Measurements from ENCODE around the gene AFF3. TPM values are rescaled to one million over a fixed set of nuclear protein-coding genes. Genes with fewer than 3 reads are reported as not detected.

Gene AFF3
- polyA plus RNA-seq, 1 donor (not counting 4 experiments of a cell fraction or from before 2014, with no cell fraction given): not detected

DNA sequence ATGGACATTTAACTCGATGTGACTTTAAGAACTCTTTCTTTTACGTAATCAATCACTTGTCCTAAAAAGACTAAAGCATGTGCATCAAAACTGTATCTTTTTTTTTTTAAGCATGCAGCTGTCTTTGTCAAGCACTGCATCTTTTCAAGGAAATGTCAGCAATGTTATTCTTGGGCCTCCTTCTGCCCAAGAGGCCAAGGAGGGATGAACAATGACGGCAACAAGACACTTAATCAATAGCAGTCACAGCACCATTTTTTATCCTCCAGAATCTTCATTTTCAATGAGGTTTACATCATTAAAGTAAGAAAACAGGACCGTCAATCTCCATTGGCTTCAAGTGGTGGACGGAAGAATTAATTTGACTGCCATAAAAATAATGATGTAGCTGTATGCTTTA lies 253.8 kb downstream of the AFF3 start:
- Histone ChIP-seq H4K20me1 (ENCODE audit: control insufficient read depth, extremely low read depth, insufficient read depth, low read length) (no peaks in the 10 kb centered on the region), H3K27me3 (ENCODE audit: control insufficient read depth, extremely low read depth, insufficient read depth, low read length) (no peaks in the 10 kb centered on the region), H3K4me3 (ENCODE audit: control insufficient read depth in 2 of 3, extremely low read depth in 1 of 3, insufficient read depth in 2 of 3, low read depth in 1 of 3, low read length in 3 of 3) (no peak overlapping the region), H3K9me1 (ENCODE audit: control insufficient read depth, extremely low read depth, insufficient read depth, low read length) (no peaks in the 10 kb centered on the region), H3K27ac (ENCODE audit: control insufficient read depth, insufficient read depth, low read length) (no peak overlapping the region), H3K4me1 (ENCODE audit: control insufficient read depth, extremely low read depth, insufficient read depth, low read length) (no peaks in the 10 kb centered on the region), H3K36me3 (ENCODE audit: control insufficient read depth in 2 of 2, extremely low read depth in 1 of 2, insufficient read depth in 2 of 2, low read length in 2 of 2) (no peaks in the 10 kb centered on the region), H2AFZ (ENCODE audit: control insufficient read depth, low read length) (no peak overlapping the region), H3K79me2 (ENCODE audit: control insufficient read depth, insufficient read depth, low read length) (no peaks in the 10 kb centered on the region), H3K9ac (ENCODE audit: control insufficient read depth, extremely low read depth, insufficient read depth, low read length) (no peak overlapping the region), H3K9me3 (ENCODE audit: control insufficient read depth, low read depth, low read length) (no peaks in the 10 kb centered on the region), H3K4me2 (ENCODE audit: control insufficient read depth, extremely low read depth, insufficient read depth, low read depth, low read length) (no peak overlapping the region)
- DNase-seq (ENCODE audit: low read depth, low spot score) (no peak), FAIRE-seq (no peak)
- TF ChIP-seq EZH2 (IDR thresholded peaks at IDR 0.05; ENCODE audit: low read length): no peak
- TF ChIP-seq, protein P1, sequence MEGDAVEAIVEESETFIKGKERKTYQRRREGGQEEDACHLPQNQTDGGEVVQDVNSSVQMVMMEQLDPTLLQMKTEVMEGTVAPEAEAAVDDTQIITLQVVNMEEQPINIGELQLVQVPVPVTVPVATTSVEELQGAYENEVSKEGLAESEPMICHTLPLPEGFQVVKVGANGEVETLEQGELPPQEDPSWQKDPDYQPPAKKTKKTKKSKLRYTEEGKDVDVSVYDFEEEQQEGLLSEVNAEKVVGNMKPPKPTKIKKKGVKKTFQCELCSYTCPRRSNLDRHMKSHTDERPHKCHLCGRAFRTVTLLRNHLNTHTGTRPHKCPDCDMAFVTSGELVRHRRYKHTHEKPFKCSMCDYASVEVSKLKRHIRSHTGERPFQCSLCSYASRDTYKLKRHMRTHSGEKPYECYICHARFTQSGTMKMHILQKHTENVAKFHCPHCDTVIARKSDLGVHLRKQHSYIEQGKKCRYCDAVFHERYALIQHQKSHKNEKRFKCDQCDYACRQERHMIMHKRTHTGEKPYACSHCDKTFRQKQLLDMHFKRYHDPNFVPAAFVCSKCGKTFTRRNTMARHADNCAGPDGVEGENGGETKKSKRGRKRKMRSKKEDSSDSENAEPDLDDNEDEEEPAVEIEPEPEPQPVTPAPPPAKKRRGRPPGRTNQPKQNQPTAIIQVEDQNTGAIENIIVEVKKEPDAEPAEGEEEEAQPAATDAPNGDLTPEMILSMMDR (optimal IDR thresholded peaks at IDR 0.05 in 1 of 3, IDR thresholded peaks at IDR 0.05 in 1 of 3, conservative IDR thresholded peaks at IDR 0.05 in 1 of 3; ENCODE audit: extremely low read depth in 1 of 3, insufficient read depth in 2 of 3, low read length in 3 of 3): no peak
- dilution Hi-C loops (cut with MboI; ENCODE audit: extremely low pct_ligation_motif_present, low sequenced_read_pairs): no loop called here

DNA sequence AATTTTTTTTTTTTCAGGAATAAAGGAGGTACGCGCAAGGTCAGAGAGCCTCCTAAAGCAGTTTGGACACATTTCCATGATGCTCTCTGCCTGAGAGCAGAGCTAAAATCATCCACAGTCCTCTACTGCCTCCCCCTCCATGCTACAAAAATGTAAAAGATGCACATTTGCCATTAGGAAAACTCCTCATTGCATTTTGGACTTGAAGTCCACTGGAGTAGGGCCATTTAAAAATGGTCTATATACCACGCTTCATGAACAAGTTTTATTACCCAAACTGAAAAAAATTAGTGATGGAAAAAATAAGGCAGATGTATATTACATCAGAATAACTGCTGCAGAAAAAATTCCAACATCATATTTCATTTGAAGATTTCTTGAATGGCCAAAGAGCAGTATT lies 256.0 kb downstream of the AFF3 start:
- Histone ChIP-seq H3K4me2 (ENCODE audit: control insufficient read depth, extremely low read depth, insufficient read depth, low read depth, low read length) (no peak overlapping the region), H4K20me1 (ENCODE audit: control insufficient read depth, extremely low read depth, insufficient read depth, low read length) (no peaks in the 10 kb centered on the region), H3K27me3 (ENCODE audit: control insufficient read depth, extremely low read depth, insufficient read depth, low read length) (no peaks in the 10 kb centered on the region), H3K36me3 (ENCODE audit: control insufficient read depth in 2 of 2, extremely low read depth in 1 of 2, insufficient read depth in 2 of 2, low read length in 2 of 2) (no peaks in the 10 kb centered on the region), H3K9me3 (ENCODE audit: control insufficient read depth, low read depth, low read length) (no peaks in the 10 kb centered on the region), H3K27ac (ENCODE audit: control insufficient read depth, insufficient read depth, low read length) (no peak overlapping the region), H3K9me1 (ENCODE audit: control insufficient read depth, extremely low read depth, insufficient read depth, low read length) (no peaks in the 10 kb centered on the region), H2AFZ (ENCODE audit: control insufficient read depth, low read length) (no peak overlapping the region), H3K9ac (ENCODE audit: control insufficient read depth, extremely low read depth, insufficient read depth, low read length) (no peak overlapping the region), H3K79me2 (ENCODE audit: control insufficient read depth, insufficient read depth, low read length) (no peaks in the 10 kb centered on the region), H3K4me3 (ENCODE audit: control insufficient read depth in 2 of 3, extremely low read depth in 1 of 3, insufficient read depth in 2 of 3, low read depth in 1 of 3, low read length in 3 of 3) (no peak overlapping the region), H3K4me1 (ENCODE audit: control insufficient read depth, extremely low read depth, insufficient read depth, low read length) (no peaks in the 10 kb centered on the region)
- dilution Hi-C loops (cut with MboI; ENCODE audit: extremely low pct_ligation_motif_present, low sequenced_read_pairs): no loop called here
- TF ChIP-seq, protein P1 (optimal IDR thresholded peaks at IDR 0.05 in 1 of 3, IDR thresholded peaks at IDR 0.05 in 1 of 3, conservative IDR thresholded peaks at IDR 0.05 in 1 of 3; ENCODE audit: extremely low read depth in 1 of 3, insufficient read depth in 2 of 3, low read length in 3 of 3): no peak
- TF ChIP-seq EZH2 (IDR thresholded peaks at IDR 0.05; ENCODE audit: low read length): no peak
- FAIRE-seq (no peak), DNase-seq (ENCODE audit: low read depth, low spot score) (no peak)

All from keratinocyte (primary cell).